Neuron (in vitro differentiated cells): ENCODE measurements around the gene SVOPL.

ENCODE experiments used
- H2AFZ ChIP-seq: one replicate; pipeline ENCODE4 v1.6.1; 2013; ENCODE audit warnings: low read depth, mild to moderate bottlenecking, inconsistent platforms, low read length, moderate library complexity
- H3K27me3 ChIP-seq: one replicate; pipeline ENCODE4 v1.6.1; 2013; ENCODE audit warnings: low read length; ENCODE audit not compliant: insufficient read depth
- H3K36me3 ChIP-seq: one replicate; pipeline ENCODE4 v1.6.1; 2013; ENCODE audit warnings: low read length; ENCODE audit not compliant: insufficient read depth
- H3K4me1 ChIP-seq: one replicate; pipeline ENCODE4 v1.6.1; 2013; ENCODE audit warnings: low read length; ENCODE audit not compliant: insufficient read depth
- H3K4me3 ChIP-seq: 2 replicates; pipeline ENCODE4 v1.5.1; 2013; ENCODE audit warnings: mild to moderate bottlenecking, low read length, moderate library complexity
- H3K9me3 ChIP-seq: one replicate; pipeline ENCODE4 v1.6.1; 2013; ENCODE audit warnings: low read length

The SVOPL gene

GRCh38 chr7:138575897-138576428, 125.2 kb downstream of the SVOPL start:
- no peak overlapping the region for H3K4me3 ChIP-seq
- peaks cover 94% of the 10 kb centered on the region for H3K36me3 ChIP-seq
- H3K9me3 ChIP-seq: peaks cover 2% of the 10 kb centered on the region
- no peaks in the 10 kb centered on the region for H3K4me1 ChIP-seq
- no peak overlapping the region for H2AFZ ChIP-seq
- no peaks in the 10 kb centered on the region for H3K27me3 ChIP-seq

GRCh38 chr7:138573741-138574140, 127.4 kb downstream of the SVOPL start:
- Histone ChIP-seq H3K9me3 (peaks cover 4% of the 10 kb centered on the region), H3K4me1 (no peaks in the 10 kb centered on the region), H3K27me3 (no peaks in the 10 kb centered on the region), H3K36me3 (peaks cover 95% of the 10 kb centered on the region), H3K4me3 (no peak overlapping the region), H2AFZ (no peak overlapping the region)

- no peak overlapping the region for H3K4me3 ChIP-seq
- peaks cover 92% of the 10 kb centered on the region for H3K36me3 ChIP-seq
- peaks cover 4% of the 10 kb centered on the region for H3K9me3 ChIP-seq
- H3K27me3 ChIP-seq: no peaks in the 10 kb centered on the region
- H3K4me1 ChIP-seq: no peaks in the 10 kb centered on the region
- no peak overlapping the region for H2AFZ ChIP-seq
These were observed 130.4 kb downstream of the SVOPL start for GRCh38 chr7:138570715-138571114.

- Histone ChIP-seq H3K36me3 (peaks cover 93% of the 10 kb centered on the region), H3K9me3 (peaks cover 12% of the 10 kb centered on the region), H3K4me1 (no peaks in the 10 kb centered on the region), H2AFZ (no peak overlapping the region), H3K4me3 (no peak overlapping the region), H3K27me3 (no peaks in the 10 kb centered on the region)
These were observed 131.7 kb downstream of the SVOPL start for GRCh38 chr7:138569418-138569817.

- no peaks in the 10 kb centered on the region for H3K27me3 ChIP-seq
- H3K9me3 ChIP-seq: peaks cover 16% of the 10 kb centered on the region
- peaks cover 93% of the 10 kb centered on the region for H3K36me3 ChIP-seq
- no peak overlapping the region for H2AFZ ChIP-seq
- H3K4me1 ChIP-seq: no peaks in the 10 kb centered on the region
- no peak overlapping the region for H3K4me3 ChIP-seq
These were observed 132.5 kb downstream of the SVOPL start for GRCh38 chr7:138568655-138569054.

GRCh38 chr7:138565451-138566114, 135.6 kb downstream of the SVOPL start:
- no peak overlapping the region for H3K4me3 ChIP-seq
- peaks cover 93% of the 10 kb centered on the region for H3K36me3 ChIP-seq
- H3K27me3 ChIP-seq: no peaks in the 10 kb centered on the region
- no peaks in the 10 kb centered on the region for H3K4me1 ChIP-seq
- H3K9me3 ChIP-seq: peaks cover 23% of the 10 kb centered on the region
- H2AFZ ChIP-seq: no peak overlapping the region

- Histone ChIP-seq H3K4me3 (no peak overlapping the region), H3K27me3 (no peaks in the 10 kb centered on the region), H3K36me3 (peaks cover 93% of the 10 kb centered on the region), H3K9me3 (peaks cover 23% of the 10 kb centered on the region), H3K4me1 (no peaks in the 10 kb centered on the region), H2AFZ (no peak overlapping the region)
These were observed 136.1 kb downstream of the SVOPL start for GRCh38 chr7:138565071-138565450.

GRCh38 chr7:138564365-138564764, 136.8 kb downstream of the SVOPL start:
- Histone ChIP-seq H3K27me3 (no peaks in the 10 kb centered on the region), H2AFZ (no peak overlapping the region), H3K36me3 (peaks cover 93% of the 10 kb centered on the region), H3K9me3 (peaks cover 25% of the 10 kb centered on the region), H3K4me1 (no peaks in the 10 kb centered on the region), H3K4me3 (no peak overlapping the region)

GRCh38 chr7:138563808-138564207, 137.4 kb downstream of the SVOPL start:
- H3K27me3 ChIP-seq: no peaks in the 10 kb centered on the region
- H3K4me3 ChIP-seq: no peak overlapping the region
- peaks cover 93% of the 10 kb centered on the region for H3K36me3 ChIP-seq
- H2AFZ ChIP-seq: no peak overlapping the region
- H3K4me1 ChIP-seq: no peaks in the 10 kb centered on the region
- H3K9me3 ChIP-seq: peaks cover 25% of the 10 kb centered on the region

- H3K4me3 ChIP-seq: no peak overlapping the region
- H2AFZ ChIP-seq: no peak overlapping the region
- H3K4me1 ChIP-seq: no peaks in the 10 kb centered on the region
- peaks cover 50% of the 10 kb centered on the region for H3K9me3 ChIP-seq
- H3K36me3 ChIP-seq: peaks cover 98% of the 10 kb centered on the region
- H3K27me3 ChIP-seq: no peaks in the 10 kb centered on the region
These were observed 141.7 kb downstream of the SVOPL start for GRCh38 chr7:138559448-138559847.

- H2AFZ ChIP-seq: no peak overlapping the region
- H3K27me3 ChIP-seq: no peaks in the 10 kb centered on the region
- H3K9me3 ChIP-seq: peaks cover 42% of the 10 kb centered on the region
- no peak overlapping the region for H3K4me3 ChIP-seq
- peaks cover 98% of the 10 kb centered on the region for H3K36me3 ChIP-seq
- H3K4me1 ChIP-seq: no peaks in the 10 kb centered on the region
These were observed 144.2 kb downstream of the SVOPL start for GRCh38 chr7:138556771-138557484.

- Histone ChIP-seq H3K36me3 (peaks cover 98% of the 10 kb centered on the region), H3K9me3 (peaks cover 41% of the 10 kb centered on the region), H2AFZ (no peak overlapping the region), H3K27me3 (no peaks in the 10 kb centered on the region), H3K4me1 (no peaks in the 10 kb centered on the region), H3K4me3 (no peak overlapping the region)
These were observed 145.5 kb downstream of the SVOPL start for GRCh38 chr7:138555684-138556083.

- Histone ChIP-seq H3K9me3 (peaks cover 41% of the 10 kb centered on the region), H3K36me3 (peaks cover 98% of the 10 kb centered on the region), H3K4me1 (no peaks in the 10 kb centered on the region), H2AFZ (no peak overlapping the region), H3K4me3 (no peak overlapping the region), H3K27me3 (no peaks in the 10 kb centered on the region)
These were observed 146.5 kb downstream of the SVOPL start for GRCh38 chr7:138554674-138555073.
